ENCODE results near the gene ACTR6.

DNA sequence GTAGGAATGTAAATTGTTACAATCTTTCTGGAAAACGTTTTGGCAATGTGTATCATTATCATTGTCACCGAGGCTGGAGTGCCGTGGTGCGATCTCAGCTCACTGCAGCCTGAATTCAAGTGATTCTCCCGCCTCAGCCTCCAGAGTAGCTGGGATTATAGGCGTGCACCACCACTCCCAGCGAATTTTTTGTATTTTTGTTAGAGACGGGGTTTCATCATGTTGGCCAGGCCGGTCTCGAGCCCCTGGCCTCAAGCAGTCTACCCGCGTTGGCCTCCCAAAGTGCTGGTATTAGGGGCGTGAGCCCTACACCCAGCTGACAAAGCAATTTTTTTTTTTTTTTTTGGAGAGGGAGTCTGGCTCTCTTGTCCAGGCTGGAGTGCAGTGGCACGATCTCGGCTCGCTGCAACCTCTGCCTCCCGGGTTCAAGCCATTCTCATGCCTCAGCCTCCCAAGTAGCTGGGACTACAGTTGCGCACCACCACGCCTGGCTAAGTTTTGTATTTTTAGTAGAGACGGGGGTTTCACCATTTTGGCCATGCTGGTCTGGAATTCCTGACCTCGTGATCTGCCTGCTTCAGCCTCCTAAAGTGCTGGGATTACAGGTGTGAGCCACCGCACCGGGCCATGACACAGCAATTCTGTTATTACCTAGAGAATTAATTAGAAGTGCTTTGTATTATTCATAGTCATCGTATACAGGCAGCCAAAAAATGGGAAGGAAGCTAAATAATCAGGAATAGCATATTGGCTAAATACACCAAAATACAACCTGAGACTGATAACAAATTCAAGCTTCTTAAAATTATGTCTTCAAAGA is 1.2 kb downstream of the ACTR6 start:
- TF ChIP-seq, protein P1, sequence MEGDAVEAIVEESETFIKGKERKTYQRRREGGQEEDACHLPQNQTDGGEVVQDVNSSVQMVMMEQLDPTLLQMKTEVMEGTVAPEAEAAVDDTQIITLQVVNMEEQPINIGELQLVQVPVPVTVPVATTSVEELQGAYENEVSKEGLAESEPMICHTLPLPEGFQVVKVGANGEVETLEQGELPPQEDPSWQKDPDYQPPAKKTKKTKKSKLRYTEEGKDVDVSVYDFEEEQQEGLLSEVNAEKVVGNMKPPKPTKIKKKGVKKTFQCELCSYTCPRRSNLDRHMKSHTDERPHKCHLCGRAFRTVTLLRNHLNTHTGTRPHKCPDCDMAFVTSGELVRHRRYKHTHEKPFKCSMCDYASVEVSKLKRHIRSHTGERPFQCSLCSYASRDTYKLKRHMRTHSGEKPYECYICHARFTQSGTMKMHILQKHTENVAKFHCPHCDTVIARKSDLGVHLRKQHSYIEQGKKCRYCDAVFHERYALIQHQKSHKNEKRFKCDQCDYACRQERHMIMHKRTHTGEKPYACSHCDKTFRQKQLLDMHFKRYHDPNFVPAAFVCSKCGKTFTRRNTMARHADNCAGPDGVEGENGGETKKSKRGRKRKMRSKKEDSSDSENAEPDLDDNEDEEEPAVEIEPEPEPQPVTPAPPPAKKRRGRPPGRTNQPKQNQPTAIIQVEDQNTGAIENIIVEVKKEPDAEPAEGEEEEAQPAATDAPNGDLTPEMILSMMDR (IDR thresholded peaks at IDR 0.05): no peak
- no peak for TF ChIP-seq POLR2AphosphoS5 (IDR thresholded peaks at IDR 0.05)

Data from prostate gland (tissue), 2 donors.